IMR-90 (cell line): Measurements from ENCODE around the gene RGPD3.

Experiments used
- BHLHE40 ChIP-seq: fragments of 150-350 bp; IDR thresholded peaks from 2 replicates; pipeline ENCODE4 v1.6.1; 2016; ENCODE audit warnings: mild to moderate bottlenecking, low read depth, low read length
- CEBPB ChIP-seq: IDR thresholded peaks from 2 replicates; pipeline ENCODE4 v1.6.1; 2012; ENCODE audit warnings: low read depth, low read length, improper control_type of control experiment
- CHD1 ChIP-seq: IDR thresholded peaks from 2 replicates; pipeline ENCODE4 v1.6.1; 2012; ENCODE audit warnings: low read depth, low read length, improper control_type of control experiment
- CTCF ChIP-seq: conservative IDR thresholded peaks from 2 replicates; pipeline ENCODE4 v1.5.1; 2012; ENCODE audit warnings: mild to moderate bottlenecking, low read depth, low read length, improper control_type of control experiment
- ELK1 ChIP-seq: fragments of 150-350 bp; IDR thresholded peaks from 2 replicates; pipeline ENCODE4 v1.6.1; 2016; ENCODE audit warnings: low read depth, mild to moderate bottlenecking, low read length, moderate library complexity, borderline replicate concordance
- FOS ChIP-seq: fragments of 150-350 bp; IDR thresholded peaks from 2 replicates; pipeline ENCODE4 v1.6.1; 2016; ENCODE audit warnings: low read depth, low read length
- MAFK ChIP-seq: IDR thresholded peaks from 2 replicates; pipeline ENCODE4 v1.6.1; 2012; ENCODE audit warnings: low read depth, low read length, improper control_type of control experiment
- MAZ ChIP-seq: IDR thresholded peaks from 2 replicates; pipeline ENCODE4 v1.6.1; 2012; ENCODE audit warnings: low read depth, mild to moderate bottlenecking, low read length, improper control_type of control experiment, moderate library complexity, borderline replicate concordance
- MXI1 ChIP-seq: IDR thresholded peaks from 2 replicates; pipeline ENCODE4 v1.6.1; 2012; ENCODE audit warnings: low read depth, mild to moderate bottlenecking, low read length, moderate library complexity, borderline replicate concordance
- NFE2L2 ChIP-seq: fragments of 150-350 bp; IDR thresholded peaks from 2 replicates; pipeline ENCODE4 v1.6.1; 2016; ENCODE audit warnings: low read depth, mild to moderate bottlenecking, low read length
- POLR2A ChIP-seq: IDR thresholded peaks from 2 replicates; pipeline ENCODE4 v1.6.1; 2012; ENCODE audit warnings: mild to moderate bottlenecking, low read depth, low read length
- RAD21 ChIP-seq: IDR thresholded peaks from 2 replicates; pipeline ENCODE4 v1.6.1; 2012; ENCODE audit warnings: low read length, improper control_type of control experiment
- RFX5 ChIP-seq: IDR thresholded peaks from 2 replicates; pipeline ENCODE4 v1.8.0; 2012; ENCODE audit warnings: low read depth, mild to moderate bottlenecking, low read length, moderate library complexity
- SMC3 ChIP-seq: fragments of 150-350 bp; IDR thresholded peaks from 2 replicates; pipeline ENCODE4 v1.6.1; 2016; ENCODE audit warnings: low read depth, mild to moderate bottlenecking, antibody characterized with exemption, low read length, moderate library complexity

GRCh38 chr2:106359512-106359911 is 108.7 kb downstream of the RGPD3 start:
- TF ChIP-seq POLR2A (no peak), CEBPB (no peak), CTCF (no peak), ELK1 (no peak), RAD21 (no peak), SMC3 (no peak), NFE2L2 (no peak), BHLHE40 (no peak), CHD1 (no peak), MXI1 (no peak), RFX5 (no peak), MAFK (no peak), FOS (no peak), MAZ (no peak)
